ENCODE data around the gene MLKL.

- TF ChIP-seq CTCF (IDR thresholded peaks at IDR 0.05): no peak
- no peak for TF ChIP-seq IRF1 (CRISPR knock-in tag; IDR thresholded peaks at IDR 0.05)
- no peak for TF ChIP-seq FOXK1 (CRISPR knock-in tag; IDR thresholded peaks at IDR 0.05)
- TF ChIP-seq PREB (CRISPR knock-in tag; IDR thresholded peaks at IDR 0.05; ENCODE audit: borderline replicate concordance): no peak
- no peak for TF ChIP-seq USF1 (CRISPR knock-in tag; IDR thresholded peaks at IDR 0.05)
- no peak for TF ChIP-seq USF2 (CRISPR knock-in tag; IDR thresholded peaks at IDR 0.05)
- no peak for TF ChIP-seq MYBL2 (CRISPR knock-in tag; IDR thresholded peaks at IDR 0.05)
- TF ChIP-seq NFYB (CRISPR knock-in tag; conservative IDR thresholded peaks at IDR 0.05; ENCODE audit: low read depth): no peak
- TF ChIP-seq FOXP1 (CRISPR knock-in tag; IDR thresholded peaks at IDR 0.05; ENCODE audit: borderline replicate concordance): no peak
Measured at GRCh38 chr16:74680681-74681080, 20.0 kb downstream of the MLKL start.

Measured in WTC11 (cell line).